DOHH2 (cell line): Measurements from ENCODE around the gene EPHB4.

Experiments
- H3F3A ChIP-seq: fragments of 200-600 bp; sonication (generic), shearing (Covaris generic); 2 replicates; pipeline ENCODE4 v1.6.0; 2016; ENCODE audit warnings: antibody characterized with exemption, mild to moderate bottlenecking; ENCODE audit not compliant: control insufficient read depth, insufficient read depth
- H3K27ac ChIP-seq: fragments of 200-600 bp; sonication (generic); 2 replicates; pipeline ENCODE4 v1.5.1; 2014; ENCODE audit warnings: low read depth, mild to moderate bottlenecking, low read length, moderate library complexity
- H3K27me3 ChIP-seq: fragments of 200-600 bp; sonication (generic); 2 replicates; pipeline ENCODE4 v1.6.1; 2014; ENCODE audit warnings: mild to moderate bottlenecking, low read length, mixed read lengths; ENCODE audit not compliant: control insufficient read depth
- H3K36me3 ChIP-seq: fragments of 200-600 bp; sonication (generic); 2 replicates; pipeline ENCODE4 v1.6.1; 2014; ENCODE audit warnings: mild to moderate bottlenecking, low read length, moderate library complexity, mixed read lengths; ENCODE audit not compliant: control insufficient read depth
- H3K4me1 ChIP-seq: fragments of 200-600 bp; sonication (generic); 2 replicates; pipeline ENCODE4 v1.6.1; 2014; ENCODE audit warnings: mild to moderate bottlenecking, low read length, mixed read lengths; ENCODE audit not compliant: control insufficient read depth
- H3K4me2 ChIP-seq: fragments of 200-600 bp; sonication (generic); 2 replicates; pipeline ENCODE4 v1.6.0; 2014; ENCODE audit warnings: mild to moderate bottlenecking, low read length, moderate library complexity
- H3K4me3 ChIP-seq: fragments of 200-600 bp; sonication (generic); 2 replicates; pipeline ENCODE4 v1.5.1; 2014; ENCODE audit warnings: mild to moderate bottlenecking, low read length, mixed read lengths
- H3K79me2 ChIP-seq: fragments of 200-600 bp; sonication (generic); 2 replicates; pipeline ENCODE4 v1.6.1; 2014; ENCODE audit warnings: mild to moderate bottlenecking, low read length, mixed read lengths; ENCODE audit not compliant: control insufficient read depth
- H3K9me2 ChIP-seq: fragments of 200-600 bp; sonication (generic); replicated peaks from 2 replicates; pipeline ENCODE4 v1.6.1; 2014; ENCODE audit warnings: mild to moderate bottlenecking, low read length, mixed read lengths; ENCODE audit not compliant: control insufficient read depth
- H3K9me3 ChIP-seq: fragments of 200-600 bp; sonication (generic); 2 replicates; pipeline ENCODE4 v1.6.1; 2014; ENCODE audit warnings: antibody characterized with exemption, low read length, mixed read lengths; ENCODE audit not compliant: control insufficient read depth, insufficient read depth
- H4K20me1 ChIP-seq: fragments of 200-600 bp; sonication (generic); 2 replicates; pipeline ENCODE4 v1.6.0; 2014; ENCODE audit warnings: low read depth, mild to moderate bottlenecking, antibody characterized with exemption, low read length, moderate library complexity; ENCODE audit not compliant: control insufficient read depth, insufficient read depth
- EZH2phosphoT487 ChIP-seq: fragments of 200-600 bp; sonication (generic); IDR thresholded peaks from 2 replicates; pipeline ENCODE4 v1.6.1; 2017; ENCODE audit warnings: borderline replicate concordance, mild to moderate bottlenecking, antibody characterized with exemption, low read length, moderate library complexity, mixed read lengths
- TF ChIP-seq, protein P1 (sequence below): fragments of 200-600 bp; sonication (generic); IDR thresholded peaks from one replicate; pipeline ENCODE4 v1.5.1; 2014; ENCODE audit warnings: antibody characterized with exemption, mild to moderate bottlenecking, low read depth, low read length; ENCODE audit not compliant: poor library complexity, severe bottlenecking

Gene EPHB4

DNA sequence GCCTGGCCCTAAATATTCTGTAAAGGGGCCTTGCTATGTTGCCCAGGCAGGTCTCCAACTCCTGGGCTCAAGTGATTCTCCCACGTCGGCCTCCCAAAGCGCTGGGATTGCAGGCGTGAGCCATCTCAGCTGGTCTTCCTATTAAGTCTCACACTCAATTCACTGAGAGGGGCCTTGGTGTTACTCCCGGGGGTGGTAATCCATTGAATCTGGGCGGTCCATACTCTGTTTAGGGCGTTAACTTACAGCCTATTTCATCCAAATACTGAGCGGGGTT is 46.9 kb upstream of the EPHB4 start:
- peaks cover 69% of the 10 kb centered on the region for H3K79me2 ChIP-seq
- peak overlapping the region; percentile 93 for H3K4me3 ChIP-seq
- H3K27ac ChIP-seq = peak overlapping the region; percentile 78
- H3K9me2 ChIP-seq = no peaks in the 10 kb centered on the region
- H3K4me1 ChIP-seq = peaks cover 49% of the 10 kb centered on the region
- H4K20me1 ChIP-seq = peaks cover 25% of the 10 kb centered on the region
- H3K36me3 ChIP-seq = peaks cover 86% of the 10 kb centered on the region
- peaks cover 12% of the 10 kb centered on the region for H3F3A ChIP-seq
- H3K27me3 ChIP-seq = no peaks in the 10 kb centered on the region
- H3K4me2 ChIP-seq = peak overlapping the region; percentile 95
- no peak for TF ChIP-seq EZH2phosphoT487
- TF ChIP-seq, protein P1, sequence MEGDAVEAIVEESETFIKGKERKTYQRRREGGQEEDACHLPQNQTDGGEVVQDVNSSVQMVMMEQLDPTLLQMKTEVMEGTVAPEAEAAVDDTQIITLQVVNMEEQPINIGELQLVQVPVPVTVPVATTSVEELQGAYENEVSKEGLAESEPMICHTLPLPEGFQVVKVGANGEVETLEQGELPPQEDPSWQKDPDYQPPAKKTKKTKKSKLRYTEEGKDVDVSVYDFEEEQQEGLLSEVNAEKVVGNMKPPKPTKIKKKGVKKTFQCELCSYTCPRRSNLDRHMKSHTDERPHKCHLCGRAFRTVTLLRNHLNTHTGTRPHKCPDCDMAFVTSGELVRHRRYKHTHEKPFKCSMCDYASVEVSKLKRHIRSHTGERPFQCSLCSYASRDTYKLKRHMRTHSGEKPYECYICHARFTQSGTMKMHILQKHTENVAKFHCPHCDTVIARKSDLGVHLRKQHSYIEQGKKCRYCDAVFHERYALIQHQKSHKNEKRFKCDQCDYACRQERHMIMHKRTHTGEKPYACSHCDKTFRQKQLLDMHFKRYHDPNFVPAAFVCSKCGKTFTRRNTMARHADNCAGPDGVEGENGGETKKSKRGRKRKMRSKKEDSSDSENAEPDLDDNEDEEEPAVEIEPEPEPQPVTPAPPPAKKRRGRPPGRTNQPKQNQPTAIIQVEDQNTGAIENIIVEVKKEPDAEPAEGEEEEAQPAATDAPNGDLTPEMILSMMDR = no peak
- H3K9me3 ChIP-seq = no peaks in the 10 kb centered on the region

DNA sequence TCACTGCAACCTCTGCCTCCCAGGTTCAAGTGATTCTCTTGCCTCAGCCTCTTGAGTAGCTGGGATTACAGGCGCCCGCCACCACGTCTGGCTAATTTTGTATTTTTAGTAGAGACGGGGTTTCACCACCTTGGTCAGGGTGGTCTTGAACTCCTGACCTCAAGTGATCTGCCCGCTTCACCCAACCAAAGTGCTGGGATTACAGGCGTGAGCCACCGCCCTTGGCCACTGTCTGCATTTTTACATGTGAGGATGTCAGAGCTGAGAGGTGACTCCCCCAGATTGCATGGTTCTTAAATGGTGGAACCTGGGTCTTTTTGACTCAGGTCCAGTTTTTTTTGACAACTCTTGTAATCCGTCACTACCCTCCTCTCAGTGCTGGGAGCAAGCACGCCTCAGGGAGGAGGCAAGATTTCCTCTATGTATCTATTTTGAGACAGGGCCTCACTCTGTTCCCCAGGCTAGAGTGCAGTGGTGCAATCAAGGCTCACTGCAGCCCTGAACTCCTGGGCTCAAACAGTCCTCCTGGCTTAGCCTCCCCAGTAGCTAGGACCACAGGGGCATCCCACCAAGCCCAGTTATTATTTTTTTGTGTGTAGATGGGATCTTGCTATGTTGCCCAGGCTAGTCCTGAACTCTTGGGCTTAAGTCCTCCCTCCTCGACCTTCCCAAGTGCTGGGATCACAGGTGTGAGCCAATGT is 46.4 kb upstream of the EPHB4 start:
- Histone ChIP-seq H3K4me3 (peak overlapping the region; percentile 93), H3K4me1 (peaks cover 49% of the 10 kb centered on the region), H3K27ac (peak overlapping the region; percentile 78)

GRCh38 chr7:100867776-100868485 is 40.6 kb upstream of the EPHB4 start:
- Histone ChIP-seq H3F3A (peaks cover 10% of the 10 kb centered on the region), H3K79me2 (peaks cover 42% of the 10 kb centered on the region), H3K36me3 (peaks cover 42% of the 10 kb centered on the region), H4K20me1 (no peaks in the 10 kb centered on the region), H3K4me2 (peak overlapping the region; percentile 86), H3K9me3 (no peaks in the 10 kb centered on the region), H3K27ac (peak overlapping the region; percentile 70), H3K4me3 (peak overlapping the region; percentile 80), H3K9me2 (no peaks in the 10 kb centered on the region), H3K4me1 (peaks cover 32% of the 10 kb centered on the region), H3K27me3 (no peaks in the 10 kb centered on the region)
- TF ChIP-seq EZH2phosphoT487 = no peak
- TF ChIP-seq, protein P1 = no peak

More for the DNA sequence above, 46.4 kb upstream of the EPHB4 start:
- H3K79me2 ChIP-seq = peaks cover 69% of the 10 kb centered on the region
- H3K27me3 ChIP-seq = no peaks in the 10 kb centered on the region
- no peak for TF ChIP-seq EZH2phosphoT487
- TF ChIP-seq, protein P1 = no peak
- H3F3A ChIP-seq = peaks cover 12% of the 10 kb centered on the region
- H3K9me3 ChIP-seq = no peaks in the 10 kb centered on the region
- H4K20me1 ChIP-seq = peaks cover 20% of the 10 kb centered on the region
- peaks cover 85% of the 10 kb centered on the region for H3K36me3 ChIP-seq
- peak overlapping the region; percentile 95 for H3K4me2 ChIP-seq
- H3K9me2 ChIP-seq = no peaks in the 10 kb centered on the region
